ENCODE data around the gene GDPGP1. TPM values are rescaled to one million over a fixed set of nuclear protein-coding genes. Genes with fewer than 3 reads are reported as not detected.

GDPGP1 gene
- total and polyA plus RNA-seq, 9 of the 15 experiments (the other 6 are each of a cell fraction or from before 2014, with no cell fraction given) = 0.78 to 6.1 (median 2.8) TPM

DNA sequence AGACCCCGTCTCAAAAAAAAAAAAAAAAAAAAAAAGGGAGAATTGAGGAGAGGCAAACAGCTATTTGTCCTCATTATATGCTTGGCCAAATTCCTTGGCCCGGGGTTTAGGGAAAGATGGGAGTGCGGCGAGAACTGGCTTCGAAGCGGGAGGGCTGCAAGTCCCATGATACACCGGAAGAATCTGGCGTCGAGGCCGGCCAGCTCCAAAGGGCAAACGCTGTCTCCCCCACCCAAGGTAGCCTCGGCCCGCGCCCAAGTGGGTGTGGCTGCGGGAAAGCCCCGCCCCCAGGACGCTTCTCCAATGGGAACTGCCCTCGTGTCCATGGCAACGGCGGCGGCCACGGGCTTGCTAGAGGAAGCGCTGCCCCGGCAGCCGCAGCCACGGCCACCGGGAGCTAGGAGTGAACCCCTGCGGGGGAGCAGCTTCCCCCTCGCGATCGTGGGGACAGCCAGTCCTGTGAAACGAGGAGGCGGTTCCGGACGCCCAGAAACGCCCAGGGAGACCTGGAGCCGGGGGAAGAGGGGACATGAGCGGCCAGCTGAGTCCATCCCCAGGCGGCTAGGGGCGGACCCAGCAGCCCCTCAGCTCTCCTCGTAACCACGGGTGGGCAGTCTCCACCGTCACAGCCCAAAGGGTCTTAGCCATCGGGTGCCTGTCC lies 15.3 kb downstream of the GDPGP1 start, which contains the start of gene TTLL13 (continued):
- TF ChIP-seq TFAM (CRISPR knock-in tag; conservative IDR thresholded peaks at IDR 0.05) (no peak), HNRNPLL (IDR thresholded peaks at IDR 0.05; ENCODE audit: low read depth, low read length, poor library complexity, severe bottlenecking) (no peak), GTF2E2 (tag; IDR thresholded peaks at IDR 0.05) (no peak), CEBPB (tag; IDR thresholded peaks at IDR 0.05) (no peak), PHF8 (IDR thresholded peaks at IDR 0.05; ENCODE audit: borderline replicate concordance, low read length) (peak; percentile 59; the same call in 1 of the 2 replicates), HDGF (IDR thresholded peaks at IDR 0.05) (no peak), BRCA1 (IDR thresholded peaks at IDR 0.05) (no peak), BRCA1 (CRISPR knock-in tag; IDR thresholded peaks at IDR 0.05) (no peak), TSHZ1 (CRISPR knock-in tag; IDR thresholded peaks at IDR 0.05) (no peak), MAFG (tag; conservative IDR thresholded peaks at IDR 0.05) (no peak), TCF7 (IDR thresholded peaks at IDR 0.05; ENCODE audit: borderline replicate concordance) (no peak), RBM22 (IDR thresholded peaks at IDR 0.05; ENCODE audit: low read depth, low read length, poor library complexity, severe bottlenecking) (peak; percentile 86), ZNF778 (CRISPR knock-in tag; IDR thresholded peaks at IDR 0.05) (no peak), MTA1 (IDR thresholded peaks at IDR 0.05; ENCODE audit: borderline replicate concordance) (no peak), GTF2B (IDR thresholded peaks at IDR 0.05; ENCODE audit: extremely low read depth, insufficient read length) (no peak), ZKSCAN1 (IDR thresholded peaks at IDR 0.05; ENCODE audit: low read depth, low read length) (no peak), E2F1 (CRISPR knock-in tag; IDR thresholded peaks at IDR 0.05) (no peak)
- TF ChIP-seq, protein P1, sequence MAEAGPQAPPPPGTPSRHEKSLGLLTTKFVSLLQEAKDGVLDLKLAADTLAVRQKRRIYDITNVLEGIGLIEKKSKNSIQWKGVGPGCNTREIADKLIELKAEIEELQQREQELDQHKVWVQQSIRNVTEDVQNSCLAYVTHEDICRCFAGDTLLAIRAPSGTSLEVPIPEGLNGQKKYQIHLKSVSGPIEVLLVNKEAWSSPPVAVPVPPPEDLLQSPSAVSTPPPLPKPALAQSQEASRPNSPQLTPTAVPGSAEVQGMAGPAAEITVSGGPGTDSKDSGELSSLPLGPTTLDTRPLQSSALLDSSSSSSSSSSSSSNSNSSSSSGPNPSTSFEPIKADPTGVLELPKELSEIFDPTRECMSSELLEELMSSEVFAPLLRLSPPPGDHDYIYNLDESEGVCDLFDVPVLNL (CRISPR knock-in tag; IDR thresholded peaks at IDR 0.05; ENCODE audit: low read depth) = no peak
- TF ChIP-seq, protein P2, sequence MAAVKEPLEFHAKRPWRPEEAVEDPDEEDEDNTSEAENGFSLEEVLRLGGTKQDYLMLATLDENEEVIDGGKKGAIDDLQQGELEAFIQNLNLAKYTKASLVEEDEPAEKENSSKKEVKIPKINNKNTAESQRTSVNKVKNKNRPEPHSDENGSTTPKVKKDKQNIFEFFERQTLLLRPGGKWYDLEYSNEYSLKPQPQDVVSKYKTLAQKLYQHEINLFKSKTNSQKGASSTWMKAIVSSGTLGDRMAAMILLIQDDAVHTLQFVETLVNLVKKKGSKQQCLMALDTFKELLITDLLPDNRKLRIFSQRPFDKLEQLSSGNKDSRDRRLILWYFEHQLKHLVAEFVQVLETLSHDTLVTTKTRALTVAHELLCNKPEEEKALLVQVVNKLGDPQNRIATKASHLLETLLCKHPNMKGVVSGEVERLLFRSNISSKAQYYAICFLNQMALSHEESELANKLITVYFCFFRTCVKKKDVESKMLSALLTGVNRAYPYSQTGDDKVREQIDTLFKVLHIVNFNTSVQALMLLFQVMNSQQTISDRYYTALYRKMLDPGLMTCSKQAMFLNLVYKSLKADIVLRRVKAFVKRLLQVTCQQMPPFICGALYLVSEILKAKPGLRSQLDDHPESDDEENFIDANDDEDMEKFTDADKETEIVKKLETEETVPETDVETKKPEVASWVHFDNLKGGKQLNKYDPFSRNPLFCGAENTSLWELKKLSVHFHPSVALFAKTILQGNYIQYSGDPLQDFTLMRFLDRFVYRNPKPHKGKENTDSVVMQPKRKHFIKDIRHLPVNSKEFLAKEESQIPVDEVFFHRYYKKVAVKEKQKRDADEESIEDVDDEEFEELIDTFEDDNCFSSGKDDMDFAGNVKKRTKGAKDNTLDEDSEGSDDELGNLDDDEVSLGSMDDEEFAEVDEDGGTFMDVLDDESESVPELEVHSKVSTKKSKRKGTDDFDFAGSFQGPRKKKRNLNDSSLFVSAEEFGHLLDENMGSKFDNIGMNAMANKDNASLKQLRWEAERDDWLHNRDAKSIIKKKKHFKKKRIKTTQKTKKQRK (IDR thresholded peaks at IDR 0.05; ENCODE audit: borderline replicate concordance, low read depth, low read length) = no peak

Data from K562 (cell line).